BLaER1 (cell line): ENCODE results near the gene NOTCH3.
A peak's percentile ranks its signal among the peaks of the same experiment; 100 is the strongest.

ENCODE experiments used
- H3K27ac ChIP-seq: shearing (Covaris generic); formaldehyde crosslinking; 2 replicates; pipeline ENCODE4 v1.8.1; 2022
- H3K27me3 ChIP-seq: shearing (Covaris generic); formaldehyde crosslinking; 2 replicates; pipeline ENCODE4 v1.8.1; 2022
- H3K36me3 ChIP-seq: shearing (Covaris generic); formaldehyde crosslinking; 2 replicates; pipeline ENCODE4 v1.8.1; 2022
- H3K4me1 ChIP-seq: shearing (Covaris generic); formaldehyde crosslinking; 2 replicates; pipeline ENCODE4 v1.8.1; 2022
- H3K4me2 ChIP-seq: shearing (Covaris generic); formaldehyde crosslinking; 2 replicates; pipeline ENCODE4 v1.8.1; 2022
- H3K4me3 ChIP-seq: shearing (Covaris generic); formaldehyde crosslinking; 2 replicates; pipeline ENCODE4 v1.8.1; 2022
- H3K9ac ChIP-seq: shearing (Covaris generic); formaldehyde crosslinking; 2 replicates; pipeline ENCODE4 v1.8.1; 2022
- H3K9me3 ChIP-seq: shearing (Covaris generic); formaldehyde crosslinking; 2 replicates; pipeline ENCODE4 v1.8.1; 2022
- H4K20me1 ChIP-seq: shearing (Covaris generic); formaldehyde crosslinking; 2 replicates; pipeline ENCODE4 v1.8.1; 2022
- Cebpa-rat ChIP-seq: shearing (Covaris generic); IDR thresholded peaks from 2 replicates; pipeline ENCODE4 v1.8.1; 2022

The NOTCH3 gene

GRCh38 chr19:15237759-15238638, 37.2 kb upstream of the NOTCH3 start:
- Histone ChIP-seq H3K4me2 (no peak overlapping the region), H3K4me1 (peaks cover 35% of the 10 kb centered on the region), H3K9me3 (peaks cover 6% of the 10 kb centered on the region), H3K9ac (no peak overlapping the region), H3K4me3 (no peak overlapping the region), H3K36me3 (peaks cover 84% of the 10 kb centered on the region), H3K27ac (no peak overlapping the region), H3K27me3 (peaks cover 10% of the 10 kb centered on the region), H4K20me1 (peaks cover 89% of the 10 kb centered on the region)
- TF ChIP-seq Cebpa-rat = no peak

- peaks cover 86% of the 10 kb centered on the region for H4K20me1 ChIP-seq
Observed at GRCh38 chr19:15236886-15237285, 36.1 kb upstream of the NOTCH3 start.

GRCh38 chr19:15235781-15236180, 35.0 kb upstream of the NOTCH3 start:
- peaks cover 32% of the 10 kb centered on the region for H3K27me3 ChIP-seq
- TF ChIP-seq Cebpa-rat = no peak
- H4K20me1 ChIP-seq = peaks cover 86% of the 10 kb centered on the region
- no peak overlapping the region; the same call in 1 of the 2 replicates for H3K27ac ChIP-seq
- H3K4me1 ChIP-seq = peaks cover 49% of the 10 kb centered on the region
- H3K4me3 ChIP-seq = no peak overlapping the region
- H3K4me2 ChIP-seq = peak overlapping the region; percentile 53
- no peak overlapping the region for H3K9ac ChIP-seq
- H3K9me3 ChIP-seq = peaks cover 14% of the 10 kb centered on the region
- H3K36me3 ChIP-seq = peaks cover 64% of the 10 kb centered on the region

More at GRCh38 chr19:15236886-15237285, 36.1 kb upstream of the NOTCH3 start:
- Histone ChIP-seq H3K27me3 (peaks cover 21% of the 10 kb centered on the region), H3K27ac (no peak overlapping the region), H3K9ac (no peak overlapping the region), H3K36me3 (peaks cover 75% of the 10 kb centered on the region), H3K4me3 (no peak overlapping the region), H3K9me3 (peaks cover 14% of the 10 kb centered on the region), H3K4me1 (peaks cover 42% of the 10 kb centered on the region), H3K4me2 (no peak overlapping the region)
- TF ChIP-seq Cebpa-rat = no peak

- Histone ChIP-seq H3K4me1 (peaks cover 49% of the 10 kb centered on the region), H3K4me3 (no peak overlapping the region), H3K9me3 (peaks cover 14% of the 10 kb centered on the region), H3K36me3 (peaks cover 52% of the 10 kb centered on the region), H3K9ac (no peak overlapping the region), H4K20me1 (peaks cover 75% of the 10 kb centered on the region), H3K27ac (no peak overlapping the region), H3K4me2 (peak overlapping the region; percentile 53), H3K27me3 (peaks cover 41% of the 10 kb centered on the region)
- no peak for TF ChIP-seq Cebpa-rat
Observed at GRCh38 chr19:15234431-15235130, 33.8 kb upstream of the NOTCH3 start.

GRCh38 chr19:15231271-15231670, 30.5 kb upstream of the NOTCH3 start:
- Histone ChIP-seq H3K9ac (no peak overlapping the region), H3K4me3 (no peak overlapping the region), H4K20me1 (peaks cover 47% of the 10 kb centered on the region)

DNA sequence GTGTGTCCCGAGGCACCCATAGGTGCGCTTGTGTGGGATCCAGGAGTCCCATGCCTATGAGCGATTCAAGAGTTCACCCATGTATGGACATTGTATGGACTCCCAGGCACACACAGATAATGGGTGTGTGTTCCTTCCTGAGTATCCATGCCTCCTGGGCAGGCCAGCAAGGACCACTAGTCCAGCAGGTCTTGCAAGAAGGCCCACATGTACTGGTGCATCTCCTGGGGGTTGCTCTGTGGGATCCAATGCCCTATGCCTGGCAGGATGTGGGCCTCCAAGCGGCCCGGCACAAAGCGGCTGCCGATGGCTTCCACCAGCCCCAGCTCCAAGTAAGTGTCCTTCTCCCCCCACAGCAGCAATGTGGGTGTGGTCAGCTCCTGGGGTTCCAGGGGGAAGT, 26.5 kb upstream of the NOTCH3 start:
- TF ChIP-seq Cebpa-rat = no peak
- Histone ChIP-seq H3K9ac (no peak overlapping the region), H3K27ac (no peak overlapping the region), H4K20me1 (peaks cover 16% of the 10 kb centered on the region), H3K4me3 (no peak overlapping the region), H3K36me3 (no peaks in the 10 kb centered on the region), H3K4me2 (no peak overlapping the region), H3K27me3 (peaks cover 23% of the 10 kb centered on the region), H3K4me1 (peaks cover 30% of the 10 kb centered on the region), H3K9me3 (0 out of 2 replicates have a peak, but pooled peaks cover 2% of the 10 kb centered on the region)

More at GRCh38 chr19:15231271-15231670, 30.5 kb upstream of the NOTCH3 start:
- 0 out of 2 replicates have a peak overlapping the region, but pooled peaks have one; percentile 55 for H3K4me2 ChIP-seq
- peaks cover 44% of the 10 kb centered on the region for H3K4me1 ChIP-seq
- no peak for TF ChIP-seq Cebpa-rat
- peaks cover 21% of the 10 kb centered on the region for H3K36me3 ChIP-seq
- H3K27me3 ChIP-seq = peaks cover 41% of the 10 kb centered on the region
- H3K9me3 ChIP-seq = peaks cover 14% of the 10 kb centered on the region
- no peak overlapping the region for H3K27ac ChIP-seq

DNA sequence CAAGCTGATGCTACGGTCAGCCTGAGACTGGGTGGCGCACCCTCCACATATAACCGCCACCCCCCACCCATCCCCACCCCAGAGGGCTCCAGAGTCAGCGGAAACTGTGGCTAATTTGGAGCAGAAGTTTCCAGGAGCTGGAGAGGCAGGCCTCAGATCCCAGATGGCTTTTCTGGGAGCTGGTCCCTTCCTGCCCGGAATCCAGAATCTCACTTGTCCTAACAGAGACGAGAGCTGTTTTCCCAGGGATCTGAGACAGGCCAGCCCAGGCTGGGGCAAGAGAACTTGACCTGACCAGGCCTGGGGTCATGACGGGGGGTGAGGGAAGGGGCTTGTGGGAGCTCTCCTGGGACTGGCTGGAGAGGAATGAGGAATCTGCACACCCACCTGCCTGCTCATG, 25.0 kb upstream of the NOTCH3 start:
- H3K27ac ChIP-seq = no peak overlapping the region

GRCh38 chr19:15223649-15224361, 23.0 kb upstream of the NOTCH3 start:
- Histone ChIP-seq H3K36me3 (no peaks in the 10 kb centered on the region), H3K9me3 (no peaks in the 10 kb centered on the region), H3K4me3 (peak overlapping the region; percentile 72), H3K4me1 (peaks cover 19% of the 10 kb centered on the region), H4K20me1 (no peaks in the 10 kb centered on the region), H3K9ac (peak overlapping the region; percentile 68; the same call in 1 of the 2 replicates), H3K27ac (no peak overlapping the region), H3K27me3 (no peaks in the 10 kb centered on the region), H3K4me2 (peak overlapping the region; percentile 99)
- no peak for TF ChIP-seq Cebpa-rat

More for the DNA sequence above, 25.0 kb upstream of the NOTCH3 start:
- H3K4me3 ChIP-seq = no peak overlapping the region
- H3K9me3 ChIP-seq = no peaks in the 10 kb centered on the region
- H3K9ac ChIP-seq = no peak overlapping the region
- TF ChIP-seq Cebpa-rat = no peak
- no peak overlapping the region for H3K4me2 ChIP-seq
- 0 out of 2 replicates have a peak, but pooled peaks cover under 1% of the 10 kb centered on the region for H4K20me1 ChIP-seq
- H3K36me3 ChIP-seq = no peaks in the 10 kb centered on the region
- H3K27me3 ChIP-seq = peaks cover 8% of the 10 kb centered on the region
- peaks cover 19% of the 10 kb centered on the region for H3K4me1 ChIP-seq

- Histone ChIP-seq H3K27ac (no peak overlapping the region), H3K4me1 (peaks cover 19% of the 10 kb centered on the region), H3K27me3 (no peaks in the 10 kb centered on the region), H3K9me3 (no peaks in the 10 kb centered on the region), H3K9ac (peak overlapping the region; percentile 68; the same call in 1 of the 2 replicates), H3K4me2 (peak overlapping the region; percentile 99), H3K36me3 (no peaks in the 10 kb centered on the region), H4K20me1 (no peaks in the 10 kb centered on the region), H3K4me3 (peak overlapping the region; percentile 72)
- no peak for TF ChIP-seq Cebpa-rat
Observed at GRCh38 chr19:15222738-15223648, 22.2 kb upstream of the NOTCH3 start.
